Naive thymus-derived CD8-positive, alpha-beta T cell (primary cell): ENCODE results near the gene IL17RB. TPM values are rescaled to one million over a fixed set of nuclear protein-coding genes. Genes with fewer than 3 reads are reported as not detected.

Experiments
- ATAC-seq, 2 donors: fragments of 150-1000 bp; cut with Tn5 transposase in 1 of 2; sonication (Bioruptor Pico), chemical (Tn5 transposase) in 1 of 2; 1 replicate in 1 of 2; 2 replicates in 1 of 2; pipeline ENCODE4 v1.10.0; 2021; ENCODE audit warnings: mild to moderate bottlenecking in 2 of 2, moderate library complexity in 2 of 2
- POLR2A ChIA-PET: fragments of 350-600 bp; sonication (Branson Sonifier 250); formaldehyde crosslinking; loops from one replicate; lab custom pipeline; 2021; ENCODE audit warnings: antibody characterized with exemption; lab: Charles Lee
- DNase-seq, 10 donors: peaks; one replicate each; pipeline versions ENCODE4 v3.0.0 to v3.0.0-alpha.2; 2020 to 2022
- H3K27ac Mint-ChIP-seq, 10 donors: one replicate each; pipeline ENCODE4 v1.8.0; 2020 to 2022; ENCODE audit warnings: mild to moderate bottlenecking in 10 of 10, mixed read lengths in 10 of 10, moderate library complexity in 4 of 10, inconsistent platforms in 1 of 10
- H3K27me3 Mint-ChIP-seq, 5 donors: one replicate each; pipeline ENCODE4 v1.8.0; 2021 to 2022; ENCODE audit warnings: mixed read lengths in 5 of 5
- H3K36me3 Mint-ChIP-seq, 3 donors: one replicate each; pipeline ENCODE4 v1.8.0; 2020 to 2022; ENCODE audit warnings: mixed read lengths in 3 of 3, mild to moderate bottlenecking in 2 of 3, inconsistent platforms in 1 of 3
- H3K4me1 Mint-ChIP-seq, 4 donors: one replicate each; pipeline ENCODE4 v1.8.0; 2021 to 2022; ENCODE audit warnings: mixed read lengths in 4 of 4
- H3K4me3 Mint-ChIP-seq, 10 donors: one replicate each; pipeline ENCODE4 v1.8.0; 2020 to 2022; ENCODE audit warnings: mild to moderate bottlenecking in 10 of 10, mixed read lengths in 10 of 10, moderate library complexity in 6 of 10, inconsistent platforms in 1 of 10
- H3K9me3 Mint-ChIP-seq, 9 donors: one replicate each; pipeline ENCODE4 v1.8.0; 2020 to 2022; ENCODE audit warnings: mixed read lengths in 9 of 9, mild to moderate bottlenecking in 3 of 9, inconsistent platforms in 1 of 9, moderate library complexity in 1 of 9
- polyA plus RNA-seq, 3 donors: library from polyadenylated mRNA; unstranded; fragments of 300-500 nt; fragmentation: Illumina TruSeq; gene quantifications; one replicate each; pipeline ENCODE4 v1.2.3, GENCODE V29; 2021
- total RNA-seq, 8 experiments: library from RNA in 2 of 8; stranded (reverse) in 2 of 8; gene quantifications; one replicate each; pipeline ENCODE4 v1.2.3 and lab custom pipeline; 2021 to 2026

Gene IL17RB
- total and polyA plus RNA-seq, 5 experiments from 2014 or later: 0.30 to 0.50 (median 0.49) TPM; not detected in 2

DNA sequence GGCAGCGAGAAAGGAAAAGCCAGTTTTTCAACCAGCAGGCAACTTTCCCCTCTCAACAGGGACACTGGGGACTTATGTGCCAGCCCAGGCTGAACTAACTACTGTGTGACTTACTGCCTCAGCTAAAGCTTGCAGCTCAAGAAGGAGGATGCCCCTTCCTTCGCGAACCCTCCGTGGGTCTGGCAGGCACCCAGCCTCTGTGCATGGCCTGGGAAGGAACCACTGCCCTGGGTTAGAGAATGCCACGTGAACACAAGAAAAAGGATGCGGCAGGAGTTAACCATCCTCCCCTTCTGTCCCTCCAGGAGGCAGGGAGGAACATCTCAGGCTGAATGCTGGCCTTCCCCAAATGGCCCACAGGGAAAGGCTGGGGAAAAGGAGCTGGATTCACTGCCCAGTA is 29.2 kb upstream of the IL17RB start:
- POLR2A ChIA-PET: no interaction called here
- no peaks in the 10 kb centered on the region for H3K36me3 Mint-ChIP-seq
- no peaks in the 10 kb centered on the region for H3K4me1 Mint-ChIP-seq
- no peak overlapping the region for H3K27ac Mint-ChIP-seq
- no peak overlapping the region for H3K4me3 Mint-ChIP-seq
- no peaks in the 10 kb centered on the region for H3K9me3 Mint-ChIP-seq
- DNase-seq: no peak
- no peak for ATAC-seq
- peaks cover 0 to 10% (median 3%) of the 10 kb centered on the region in 5 donors for H3K27me3 Mint-ChIP-seq

DNA sequence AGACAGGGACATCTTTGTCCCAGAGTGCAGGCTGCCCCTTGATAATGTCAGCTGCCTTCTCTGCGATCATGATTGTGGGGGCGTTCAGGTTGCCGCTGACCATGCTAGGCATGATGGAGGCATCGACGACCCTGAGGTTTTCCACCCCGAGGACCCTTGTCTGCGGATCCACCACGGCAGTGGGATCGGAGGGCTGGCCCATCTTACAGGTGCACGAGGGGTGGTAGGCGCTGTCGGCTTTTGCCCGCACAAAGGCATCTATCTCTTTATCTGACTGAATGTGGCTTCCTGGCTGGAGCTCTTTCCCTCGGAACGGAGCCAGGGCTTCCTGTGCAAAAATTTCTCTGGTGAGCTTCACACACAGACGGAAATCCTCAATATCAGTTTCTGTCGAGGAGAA is 28.6 kb upstream of the IL17RB start:
- H3K4me3 Mint-ChIP-seq: peak overlapping the region in 1 of 10 donors; percentile 30
- DNase-seq (no peak), ATAC-seq (no peak)
- POLR2A ChIA-PET: no interaction called here
- H3K36me3 Mint-ChIP-seq: no peaks in the 10 kb centered on the region
- peak overlapping the region in 1 of 10 donors; percentile 39 for H3K27ac Mint-ChIP-seq
- no peaks in the 10 kb centered on the region for H3K4me1 Mint-ChIP-seq
- H3K9me3 Mint-ChIP-seq: no peaks in the 10 kb centered on the region
- peaks cover 0 to 10% (median 3%) of the 10 kb centered on the region in 5 donors for H3K27me3 Mint-ChIP-seq

DNA sequence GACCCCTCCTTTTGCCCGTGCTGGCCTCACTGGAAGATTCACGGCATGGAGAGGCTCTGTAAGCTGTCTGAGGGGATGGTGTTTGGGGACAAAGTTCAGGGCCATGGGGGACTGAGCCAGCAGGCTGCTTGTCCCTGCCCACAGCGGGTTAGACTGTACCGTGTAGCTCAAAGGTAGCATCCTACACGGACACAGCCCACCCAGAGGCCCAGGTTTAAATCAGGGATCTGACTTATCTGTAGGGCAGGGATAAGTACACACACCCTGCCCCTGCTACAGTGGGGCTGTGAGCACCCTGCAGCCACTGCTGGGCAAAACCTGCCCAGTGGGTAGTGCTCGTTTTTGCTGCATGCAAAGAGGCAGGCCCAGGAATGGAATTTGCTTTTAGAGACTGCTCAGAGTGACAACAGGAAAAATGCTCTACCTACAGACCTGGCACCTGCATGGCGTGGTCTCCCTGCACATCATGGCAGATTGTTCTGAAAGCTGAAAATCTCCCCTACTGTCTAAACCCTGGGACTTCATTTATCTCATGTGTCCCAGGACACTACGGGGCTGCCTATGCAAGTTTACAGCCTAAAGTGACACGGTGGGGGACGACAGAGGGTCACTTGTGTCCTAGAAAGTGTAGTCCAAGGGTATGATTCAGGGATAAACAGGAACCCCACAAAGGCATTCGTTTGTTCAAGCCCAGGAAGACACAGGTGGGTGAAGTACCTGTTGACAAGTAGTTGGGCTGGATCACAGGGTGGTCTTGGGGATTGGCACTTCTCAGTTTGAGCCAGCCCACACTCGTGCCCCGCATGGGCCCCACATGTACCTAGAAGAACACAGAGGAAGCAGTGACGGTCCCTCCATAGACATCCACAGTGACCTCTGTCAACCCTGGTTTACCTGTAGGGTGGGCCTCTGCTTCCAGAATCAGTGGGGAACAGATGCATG is 27.9 kb upstream of the IL17RB start:
- POLR2A ChIA-PET: no interaction called here
- Mint-ChIP-seq H3K27me3 (peaks cover 0 to 10% (median 3%) of the 10 kb centered on the region in 5 donors), H3K4me3 (peak overlapping the region in 1 of 10 donors; percentile 30), H3K36me3 (no peaks in the 10 kb centered on the region), H3K27ac (no peak overlapping the region), H3K4me1 (no peaks in the 10 kb centered on the region), H3K9me3 (no peaks in the 10 kb centered on the region)
- ATAC-seq (no peak), DNase-seq (no peak)

DNA sequence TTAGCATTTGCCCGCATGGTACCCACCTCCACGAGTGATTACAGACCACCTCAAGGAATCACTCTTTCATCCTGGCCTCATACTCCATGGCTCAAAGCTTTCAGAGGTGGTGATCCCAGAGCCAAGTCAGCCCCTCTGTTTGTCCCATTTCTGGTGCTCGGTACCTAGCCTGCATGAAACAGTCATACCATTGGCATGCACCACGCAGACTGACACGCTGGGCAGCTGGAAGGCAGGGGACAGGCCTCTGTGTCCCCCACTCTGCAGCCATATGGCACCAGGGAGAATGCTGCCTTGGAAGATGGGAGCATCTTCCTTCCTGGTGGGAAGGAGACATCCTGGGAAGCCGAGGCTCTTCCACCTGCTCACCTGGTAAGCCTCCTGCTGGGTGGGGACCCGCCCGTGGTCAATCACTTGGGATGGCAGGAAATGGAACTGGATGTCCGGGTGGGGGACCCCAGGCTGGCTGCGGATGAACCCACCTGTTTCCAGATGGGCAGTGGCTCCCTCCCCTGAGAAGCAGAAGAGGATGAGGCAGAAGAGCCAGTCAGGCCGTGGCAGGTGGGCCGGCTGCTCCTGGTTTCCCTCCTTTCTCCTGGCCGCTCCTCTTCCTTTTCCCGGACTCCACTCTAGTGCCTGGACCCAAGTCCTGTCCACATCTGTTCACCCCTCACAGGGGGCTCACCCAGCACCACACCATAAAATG is 27.1 kb upstream of the IL17RB start:
- Mint-ChIP-seq H3K36me3 (no peaks in the 10 kb centered on the region), H3K4me1 (no peaks in the 10 kb centered on the region)
- no peak for DNase-seq

DNA sequence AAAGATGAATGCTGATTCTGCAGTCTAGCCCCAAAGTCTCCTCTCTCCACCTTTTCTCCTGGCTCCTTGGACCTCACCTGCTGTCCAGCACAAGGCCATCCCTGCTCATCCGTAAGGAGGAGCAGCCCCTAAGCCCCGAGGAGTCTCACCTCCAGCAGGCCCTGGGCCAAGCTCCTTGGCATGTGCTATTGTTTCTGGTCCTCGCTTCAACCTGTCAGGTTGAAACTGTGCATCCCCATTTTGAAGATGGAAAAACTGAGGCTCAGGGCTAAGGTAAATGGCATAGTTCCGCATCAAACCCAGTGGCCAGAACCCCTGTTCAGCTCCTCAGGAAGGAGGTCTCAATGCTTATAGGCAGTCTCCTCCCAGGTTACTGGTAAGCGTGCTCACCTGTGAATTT is 26.3 kb upstream of the IL17RB start:
- ATAC-seq: no peak
- no peak for DNase-seq
- Mint-ChIP-seq H3K4me3 (no peak overlapping the region), H3K27me3 (peaks cover 0 to 12% (median 3%) of the 10 kb centered on the region in 5 donors), H3K9me3 (no peaks in the 10 kb centered on the region), H3K36me3 (no peaks in the 10 kb centered on the region), H3K27ac (no peak overlapping the region), H3K4me1 (no peaks in the 10 kb centered on the region)
- POLR2A ChIA-PET: no interaction called here

More for the DNA sequence above, 27.1 kb upstream of the IL17RB start:
- no peak overlapping the region for H3K27ac Mint-ChIP-seq
- H3K4me3 Mint-ChIP-seq: no peak overlapping the region
- H3K27me3 Mint-ChIP-seq: peaks cover 0 to 10% (median 3%) of the 10 kb centered on the region in 5 donors
- ATAC-seq: no peak
- POLR2A ChIA-PET: no interaction called here
- no peaks in the 10 kb centered on the region for H3K9me3 Mint-ChIP-seq

DNA sequence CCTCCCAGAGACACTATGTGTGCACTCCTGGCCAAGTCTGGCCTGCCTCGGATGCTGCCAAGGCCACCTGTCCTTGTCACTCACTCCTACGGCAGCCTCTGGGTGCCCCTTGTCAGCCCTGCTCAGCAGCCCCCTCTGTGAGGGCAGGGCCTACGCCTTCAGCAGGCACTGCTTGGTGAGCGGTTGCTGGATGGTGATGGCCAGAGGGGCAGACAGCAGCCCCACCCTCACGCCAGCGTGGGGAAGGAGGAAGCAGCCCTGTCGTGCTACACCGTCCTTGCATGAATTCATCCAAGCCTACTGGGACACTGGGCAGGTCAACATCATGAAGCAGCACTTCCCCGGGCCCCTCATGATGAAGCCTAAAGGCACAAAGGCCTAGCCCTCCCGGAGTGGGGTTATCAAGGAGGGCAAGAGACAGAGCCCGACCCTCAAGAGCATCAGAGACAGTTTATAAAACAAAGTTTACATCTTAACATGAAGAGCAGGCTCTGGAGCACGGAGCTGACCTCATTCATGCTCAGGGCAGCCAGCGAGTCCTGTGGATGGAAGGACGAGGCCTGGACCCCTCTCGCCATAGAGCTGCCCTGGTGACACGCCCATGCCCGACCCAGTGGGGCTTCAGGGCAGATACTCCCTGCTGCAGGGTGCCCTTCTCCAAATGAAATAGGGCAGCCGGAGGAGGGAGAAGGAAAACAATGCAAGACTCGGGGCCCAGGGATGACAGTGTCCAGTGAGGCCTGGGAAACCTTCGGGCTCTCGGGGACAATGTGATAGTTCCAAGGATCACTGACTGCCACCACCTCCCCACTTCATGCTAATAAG is 25.4 kb upstream of the IL17RB start:
- POLR2A ChIA-PET: no interaction called here
- no peak for DNase-seq
- Mint-ChIP-seq H3K4me3 (no peak overlapping the region), H3K27ac (no peak overlapping the region), H3K27me3 (peaks cover 0 to 12% (median 3%) of the 10 kb centered on the region in 5 donors), H3K36me3 (no peaks in the 10 kb centered on the region), H3K9me3 (no peaks in the 10 kb centered on the region), H3K4me1 (no peaks in the 10 kb centered on the region)
- ATAC-seq: no peak

DNA sequence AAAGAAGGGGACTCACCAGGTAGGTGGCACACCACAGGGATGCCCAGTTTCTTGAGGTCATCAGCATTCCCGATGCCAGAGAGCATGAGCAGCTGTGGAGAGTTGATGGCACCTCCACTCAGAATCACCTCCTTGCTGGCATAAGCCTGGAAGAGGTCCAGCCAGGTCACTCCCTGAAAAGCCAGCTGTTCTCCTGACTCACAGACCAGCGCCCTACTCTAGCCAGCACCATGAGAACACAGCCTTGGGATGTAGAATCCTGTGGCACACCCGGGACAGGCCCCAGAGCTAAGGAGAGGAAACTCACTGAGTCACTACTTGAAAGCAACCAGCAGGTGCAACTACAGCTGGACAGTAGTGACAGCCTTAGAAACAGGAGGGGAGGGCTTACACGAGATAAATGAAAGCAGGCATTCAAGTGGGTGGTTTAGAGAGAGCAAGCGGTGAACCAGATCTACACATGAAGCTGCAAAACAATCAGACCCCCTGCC is 24.7 kb upstream of the IL17RB start:
- H3K36me3 Mint-ChIP-seq: no peaks in the 10 kb centered on the region
- ATAC-seq (no peak), DNase-seq (no peak)
- peaks cover 0 to 12% (median 3%) of the 10 kb centered on the region in 5 donors for H3K27me3 Mint-ChIP-seq
- POLR2A ChIA-PET: no interaction called here
- no peak overlapping the region for H3K27ac Mint-ChIP-seq
- no peak overlapping the region for H3K4me3 Mint-ChIP-seq
- H3K9me3 Mint-ChIP-seq: no peaks in the 10 kb centered on the region
- H3K4me1 Mint-ChIP-seq: no peaks in the 10 kb centered on the region

DNA sequence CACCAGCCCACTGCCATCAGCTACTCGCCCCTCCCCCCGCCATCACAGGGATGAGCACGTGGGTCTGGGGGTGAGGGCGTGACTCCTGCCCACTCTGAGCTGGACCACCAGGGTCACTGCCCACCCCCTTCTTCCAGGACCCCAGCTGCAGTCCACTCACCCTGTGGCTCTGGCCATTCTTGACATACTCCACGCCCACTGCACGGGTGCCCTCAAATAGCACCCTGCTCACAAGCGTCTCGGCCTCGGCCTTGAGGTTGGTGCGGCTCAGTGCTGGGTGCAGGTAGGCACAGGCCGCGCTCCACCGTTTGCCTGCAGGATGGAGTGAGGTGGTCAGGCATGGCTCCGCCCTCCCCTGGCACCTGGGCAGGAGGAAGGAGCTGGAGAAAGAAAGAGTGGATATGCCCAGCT is 24.0 kb upstream of the IL17RB start:
- H3K27ac Mint-ChIP-seq: no peak overlapping the region
- no peaks in the 10 kb centered on the region for H3K36me3 Mint-ChIP-seq
- peaks cover 0 to 10% (median 3%) of the 10 kb centered on the region in 5 donors for H3K27me3 Mint-ChIP-seq
- ATAC-seq (no peak), DNase-seq (no peak)
- H3K9me3 Mint-ChIP-seq: no peaks in the 10 kb centered on the region
- POLR2A ChIA-PET: no interaction called here
- no peaks in the 10 kb centered on the region for H3K4me1 Mint-ChIP-seq
- H3K4me3 Mint-ChIP-seq: no peak overlapping the region

DNA sequence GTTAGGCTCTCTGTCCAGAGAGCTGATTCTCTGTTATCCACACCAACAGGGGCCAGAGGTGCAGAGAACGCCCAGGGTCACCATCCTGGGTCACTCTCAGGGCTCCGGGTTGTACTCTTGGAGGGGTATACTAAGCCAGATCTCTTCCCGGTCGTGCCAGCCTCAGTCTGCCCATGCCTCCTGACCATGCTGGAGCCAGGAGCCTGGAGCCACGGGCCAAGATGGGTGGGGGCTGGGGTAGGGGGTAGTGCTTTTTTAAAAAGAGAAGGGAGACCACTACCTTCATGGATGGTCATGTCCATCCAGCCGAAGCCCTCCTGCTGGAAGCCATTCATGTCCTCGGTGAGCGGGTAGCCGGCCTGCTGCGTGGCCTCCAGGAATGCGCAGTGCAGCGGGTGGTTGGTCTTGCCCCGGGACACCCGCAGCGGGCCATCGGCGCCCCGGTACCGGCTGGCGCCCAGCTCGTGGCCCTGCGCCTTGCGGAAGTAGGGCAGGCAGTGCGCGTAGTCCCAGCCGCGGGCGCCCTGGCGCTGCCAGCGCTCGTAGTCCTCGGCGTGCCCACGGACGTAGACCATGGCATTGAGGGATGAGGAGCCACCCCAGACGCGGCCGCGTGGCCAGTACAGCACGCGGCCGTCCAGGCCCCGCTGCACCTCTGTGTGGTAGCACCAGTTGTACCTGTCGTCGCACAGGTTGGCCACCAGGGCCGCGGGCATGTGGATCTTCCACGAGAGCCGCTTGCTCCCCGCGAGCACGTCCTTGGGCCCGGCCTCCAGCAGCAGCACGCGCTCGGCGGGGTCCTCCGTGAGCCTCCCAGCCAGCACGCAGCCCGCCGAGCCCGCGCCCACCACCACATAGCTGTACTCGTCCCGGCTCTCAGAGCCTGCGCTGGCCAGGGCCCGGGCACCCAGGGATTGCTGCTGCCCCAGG is 23.1 kb upstream of the IL17RB start:
- no peaks in the 10 kb centered on the region for H3K9me3 Mint-ChIP-seq
- no peak overlapping the region for H3K27ac Mint-ChIP-seq
- POLR2A ChIA-PET: no interaction called here
- no peaks in the 10 kb centered on the region for H3K4me1 Mint-ChIP-seq
- no peaks in the 10 kb centered on the region for H3K36me3 Mint-ChIP-seq
- H3K27me3 Mint-ChIP-seq: peaks cover 0 to 6% (median 0%) of the 10 kb centered on the region in 5 donors
- ATAC-seq: no peak
- H3K4me3 Mint-ChIP-seq: no peak overlapping the region
- no peak for DNase-seq

DNA sequence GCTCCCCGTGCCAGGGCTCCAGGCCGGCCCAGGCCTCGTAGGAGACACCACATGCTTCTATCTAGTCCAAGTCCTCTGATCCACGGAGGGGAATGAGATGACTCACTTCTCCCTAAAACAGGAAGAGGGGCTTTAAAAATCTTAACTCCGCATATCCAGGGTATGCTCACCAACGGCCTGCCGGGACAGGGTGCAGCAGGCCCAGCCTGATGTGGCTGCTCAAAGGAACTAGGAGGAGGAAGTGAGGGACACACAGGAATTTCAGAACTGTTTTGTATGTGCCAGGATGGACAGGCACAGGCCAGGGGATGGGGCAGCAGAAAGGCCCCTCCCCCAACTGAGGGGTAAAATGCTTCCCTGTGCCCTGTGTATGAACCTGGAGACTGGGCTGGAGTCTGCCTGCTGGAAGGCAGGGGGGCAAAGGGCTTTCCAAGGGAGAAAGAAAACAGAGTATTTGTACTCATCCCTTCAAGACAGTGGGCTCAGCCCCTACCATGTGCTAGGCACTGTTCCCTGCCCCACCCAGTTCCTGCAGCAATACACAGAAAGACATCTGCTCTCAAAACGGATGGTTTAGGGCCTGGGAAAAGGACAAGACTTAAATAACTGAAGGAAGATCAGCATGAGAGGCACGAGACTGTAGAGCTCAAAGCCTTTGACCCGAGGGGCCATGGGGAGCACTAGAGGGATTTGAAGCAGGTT is 22.3 kb upstream of the IL17RB start:
- ATAC-seq (no peak), DNase-seq (no peak)
- no peak overlapping the region for H3K4me3 Mint-ChIP-seq
- no peaks in the 10 kb centered on the region for H3K36me3 Mint-ChIP-seq
- H3K4me1 Mint-ChIP-seq: no peaks in the 10 kb centered on the region
- no peaks in the 10 kb centered on the region for H3K9me3 Mint-ChIP-seq
- peaks cover 0 to 3% (median 0%) of the 10 kb centered on the region in 5 donors for H3K27me3 Mint-ChIP-seq
- POLR2A ChIA-PET: no interaction called here
- H3K27ac Mint-ChIP-seq: no peak overlapping the region

DNA sequence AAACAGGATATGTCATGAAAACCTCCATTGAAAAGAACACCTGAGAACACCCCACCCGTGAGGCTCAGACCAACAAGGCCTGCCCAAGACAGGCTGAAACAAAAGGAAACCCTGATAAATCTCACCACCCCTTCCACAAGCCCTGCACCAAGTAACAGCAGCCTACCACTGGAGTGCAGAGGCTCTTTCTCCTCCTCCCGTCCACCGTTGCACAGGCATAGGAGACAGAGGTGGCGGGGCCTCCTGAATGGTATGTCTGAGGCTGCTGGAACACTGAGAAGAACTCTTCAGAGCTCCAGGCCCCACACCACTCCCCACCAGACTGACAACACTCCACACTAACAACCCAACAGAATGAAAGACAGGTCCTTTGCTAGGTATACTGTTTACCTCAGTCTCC is 21.6 kb upstream of the IL17RB start:
- POLR2A ChIA-PET: no interaction called here
- no peak for ATAC-seq
- no peak for DNase-seq
- no peaks in the 10 kb centered on the region for H3K4me1 Mint-ChIP-seq
- H3K27me3 Mint-ChIP-seq: peaks cover 0 to 3% (median 0%) of the 10 kb centered on the region in 5 donors
- no peak overlapping the region for H3K27ac Mint-ChIP-seq
- H3K4me3 Mint-ChIP-seq: no peak overlapping the region
- no peaks in the 10 kb centered on the region for H3K36me3 Mint-ChIP-seq
- H3K9me3 Mint-ChIP-seq: no peaks in the 10 kb centered on the region
